C1 segment of cervical spinal cord (tissue), 14 donors: Measurements from ENCODE around the gene SMG6.

ENCODE experiments used
- DNase-seq, 14 donors: peaks; one replicate each; lab custom pipeline; 2025; lab: John Stamatoyannopoulos, UW

SMG6 gene

GRCh38 chr17:2064147-2064489 lies 239.5 kb downstream of the SMG6 start:
- no peak for DNase-seq

GRCh38 chr17:2063261-2064146 lies 240.1 kb downstream of the SMG6 start:
- no peak for DNase-seq

GRCh38 chr17:2062571-2063183 lies 240.9 kb downstream of the SMG6 start:
- DNase-seq: no peak

GRCh38 chr17:2061441-2061958 lies 242.1 kb downstream of the SMG6 start:
- no peak for DNase-seq

GRCh38 chr17:2060681-2061440 lies 242.7 kb downstream of the SMG6 start:
- no peak for DNase-seq

GRCh38 chr17:2060385-2060658 lies 243.3 kb downstream of the SMG6 start:
- no peak for DNase-seq

- no peak for DNase-seq
These were observed 243.8 kb downstream of the SMG6 start for GRCh38 chr17:2059547-2060384.

- DNase-seq: peak in 5 of 14 donors; percentile 11 to 48 (median 20)
These were observed 244.7 kb downstream of the SMG6 start for GRCh38 chr17:2058586-2059546.

- no peak for DNase-seq
These were observed 245.6 kb downstream of the SMG6 start for GRCh38 chr17:2057760-2058585.

- DNase-seq: no peak
These were observed 246.3 kb downstream of the SMG6 start for GRCh38 chr17:2057175-2057759.

GRCh38 chr17:2056206-2057174 lies 247.1 kb downstream of the SMG6 start:
- no peak for DNase-seq

- DNase-seq: no peak
These were observed 248.0 kb downstream of the SMG6 start for GRCh38 chr17:2055292-2056205.

GRCh38 chr17:2054512-2055291 lies 248.9 kb downstream of the SMG6 start, which contains the start of gene HIC1:
Gene HIC1 (plus strand): TSS chr17:2055103. CDS start chr17:2056691, 1,588 bp downstream.
- peak in 10 of 14 donors; percentile 40 to 67 (median 54) for DNase-seq

- DNase-seq: peak in 1 of 14 donors; percentile 48
These were observed 249.4 kb downstream of the SMG6 start for GRCh38 chr17:2054262-2054511.

GRCh38 chr17:2053380-2054261 lies 250.0 kb downstream of the SMG6 start:
- peak in 11 of 14 donors; percentile 18 to 75 (median 48) for DNase-seq
